Fibroblast of the aortic adventitia (primary cell): ENCODE data around the gene PRELID1. TPM values are rescaled to one million over a fixed set of nuclear protein-coding genes. Genes with fewer than 3 reads are reported as not detected.
"Not testable (repeated sequence)": the region's sequence is repeated elsewhere in the genome, so short reads cannot be mapped to it uniquely, and the experiment has no call there.

ENCODE experiments used
- DNase-seq: peaks from one replicate; pipeline ENCODE4 v3.0.0-alpha.2; 2010; ENCODE audit warnings: low read depth
- H3K4me3 ChIP-seq: 2 replicates; pipeline ENCODE4 v1.5.1; 2011; ENCODE audit warnings: low read depth, mild to moderate bottlenecking, control low read depth, low read length, moderate library complexity
- CTCF ChIP-seq: IDR thresholded peaks from 2 replicates; pipeline ENCODE4 v1.5.1; 2011; ENCODE audit warnings: mild to moderate bottlenecking, low read length, control low read depth, inconsistent platforms; ENCODE audit not compliant: insufficient read depth
- total RNA-seq: library from RNA; depleted of rRNA; stranded (reverse); fragments of >200 nt; gene quantifications from 2 replicates; pipeline ENCODE4 v1.2.3, GENCODE V29; 2012; ENCODE audit warnings: low replicate concordance

The PRELID1 gene
- total RNA-seq, 1 donor, result 118 TPM

GRCh38 chr5:177303925-177304391, 359 bp downstream of the PRELID1 start:
- peak overlapping the region; percentile 94 for H3K4me3 ChIP-seq
- peak; percentile 28 for DNase-seq
- TF ChIP-seq CTCF, result no peak

- peak overlapping the region; percentile 94 for H3K4me3 ChIP-seq
- no peak for TF ChIP-seq CTCF
- peak; percentile 21 for DNase-seq
These were observed 957 bp downstream of the PRELID1 start for GRCh38 chr5:177304392-177305119.

- DNase-seq, H3K4me3 ChIP-seq: not testable (repeated sequence)
These were observed 2.6 kb downstream of the PRELID1 start for GRCh38 chr5:177306103-177306640.

GRCh38 chr5:177306674-177307543, 3.3 kb downstream of the PRELID1 start:
- TF ChIP-seq CTCF, result no peak
- no peak for DNase-seq

GRCh38 chr5:177307544-177308363, 4.2 kb downstream of the PRELID1 start:
- H3K4me3 ChIP-seq, result no peak overlapping the region
- no peak for DNase-seq
- no peak for TF ChIP-seq CTCF

More at GRCh38 chr5:177306674-177307543, 3.3 kb downstream of the PRELID1 start:
- H3K4me3 ChIP-seq, result no peak overlapping the region

GRCh38 chr5:177308740-177309139, 5.1 kb downstream of the PRELID1 start:
- TF ChIP-seq CTCF, result no peak
- H3K4me3 ChIP-seq, result no peak overlapping the region
- no peak for DNase-seq
